ENCODE measurements around the gene HACD2.
"Not testable (repeated sequence)": the region's sequence is repeated elsewhere in the genome, so short reads cannot be mapped to it uniquely, and the experiment has no call there.

HACD2 gene

GRCh38 chr3:123608263-123608937, 23.5 kb upstream of the HACD2 start:
- Histone ChIP-seq H3K36me3 (replicated peaks; ENCODE audit: insufficient read depth, low read length) (no peaks in the 10 kb centered on the region), H3K4me2 (ENCODE audit: low read depth, low read length) (no peak overlapping the region), H3K9me2 (replicated peaks; ENCODE audit: insufficient read depth, low read length) (no peaks in the 10 kb centered on the region), H3K27me3 (replicated peaks; ENCODE audit: insufficient read depth, low read length) (no peaks in the 10 kb centered on the region), H2AFZ (ENCODE audit: low read length) (no peak overlapping the region), H3K27ac (ENCODE audit: low read length) (no peak overlapping the region), H3K79me2 (ENCODE audit: low read length) (no peaks in the 10 kb centered on the region), H3K9ac (ENCODE audit: low read length) (no peak overlapping the region), H3F3A (ENCODE audit: insufficient read depth, low read length) (no peaks in the 10 kb centered on the region), H3K4me3 (ENCODE audit: low read length) (no peak overlapping the region), H4K20me1 (ENCODE audit: insufficient read depth, low read length) (no peaks in the 10 kb centered on the region), H3K9me3 (replicated peaks; ENCODE audit: insufficient read depth, low read length) (no peaks in the 10 kb centered on the region), H3K4me1 (ENCODE audit: low read length) (no peaks in the 10 kb centered on the region; the same call in 1 of the 2 replicates)
- TF ChIP-seq CTCF (IDR thresholded peaks at IDR 0.05; ENCODE audit: low read length): no peak
- no peak for TF ChIP-seq EZH2 (optimal IDR thresholded peaks at IDR 0.05; ENCODE audit: low read depth, low read length)
- TF ChIP-seq EZH2phosphoT487 (IDR thresholded peaks at IDR 0.05; ENCODE audit: low read length): no peak
- no peak for DNase-seq

- H3K36me3 ChIP-seq (replicated peaks; ENCODE audit: insufficient read depth, low read length): no peaks in the 10 kb centered on the region
- H3K4me1 ChIP-seq (ENCODE audit: low read length): no peaks in the 10 kb centered on the region; the same call in 1 of the 2 replicates
- no peak overlapping the region for H2AFZ ChIP-seq (ENCODE audit: low read length)
- H3K9me3 ChIP-seq (replicated peaks; ENCODE audit: insufficient read depth, low read length): no peaks in the 10 kb centered on the region
- no peak for DNase-seq
- no peak overlapping the region for H3K9ac ChIP-seq (ENCODE audit: low read length)
- H3F3A ChIP-seq (ENCODE audit: insufficient read depth, low read length): no peaks in the 10 kb centered on the region
- no peaks in the 10 kb centered on the region for H3K9me2 ChIP-seq (replicated peaks; ENCODE audit: insufficient read depth, low read length)
- no peaks in the 10 kb centered on the region for H3K27me3 ChIP-seq (replicated peaks; ENCODE audit: insufficient read depth, low read length)
- no peaks in the 10 kb centered on the region for H3K79me2 ChIP-seq (ENCODE audit: low read length)
- no peak for TF ChIP-seq EZH2 (optimal IDR thresholded peaks at IDR 0.05; ENCODE audit: low read depth, low read length)
- no peak for TF ChIP-seq EZH2phosphoT487 (IDR thresholded peaks at IDR 0.05; ENCODE audit: low read length)
- TF ChIP-seq CTCF (IDR thresholded peaks at IDR 0.05; ENCODE audit: low read length): no peak
- H3K4me2 ChIP-seq (ENCODE audit: low read depth, low read length): no peak overlapping the region
- no peak overlapping the region for H3K4me3 ChIP-seq (ENCODE audit: low read length)
- H4K20me1 ChIP-seq (ENCODE audit: insufficient read depth, low read length): no peaks in the 10 kb centered on the region
- H3K27ac ChIP-seq (ENCODE audit: low read length): no peak overlapping the region
Observed at GRCh38 chr3:123606527-123606926, 21.7 kb upstream of the HACD2 start.

- Histone ChIP-seq H3K36me3 (replicated peaks; ENCODE audit: insufficient read depth, low read length) (no peaks in the 10 kb centered on the region), H3F3A (ENCODE audit: insufficient read depth, low read length) (no peaks in the 10 kb centered on the region), H3K4me3 (ENCODE audit: low read length) (no peak overlapping the region), H3K9me2 (replicated peaks; ENCODE audit: insufficient read depth, low read length) (no peaks in the 10 kb centered on the region), H3K27me3 (replicated peaks; ENCODE audit: insufficient read depth, low read length) (no peaks in the 10 kb centered on the region), H3K9ac (ENCODE audit: low read length) (no peak overlapping the region), H3K4me2 (ENCODE audit: low read depth, low read length) (no peak overlapping the region), H2AFZ (ENCODE audit: low read length) (no peak overlapping the region), H3K27ac (ENCODE audit: low read length) (no peak overlapping the region), H3K4me1 (ENCODE audit: low read length) (no peaks in the 10 kb centered on the region; the same call in 1 of the 2 replicates), H3K9me3 (replicated peaks; ENCODE audit: insufficient read depth, low read length) (no peaks in the 10 kb centered on the region), H3K79me2 (ENCODE audit: low read length) (no peaks in the 10 kb centered on the region), H4K20me1 (ENCODE audit: insufficient read depth, low read length) (no peaks in the 10 kb centered on the region)
- no peak for TF ChIP-seq EZH2phosphoT487 (IDR thresholded peaks at IDR 0.05; ENCODE audit: low read length)
- no peak for TF ChIP-seq CTCF (IDR thresholded peaks at IDR 0.05; ENCODE audit: low read length)
- TF ChIP-seq EZH2 (optimal IDR thresholded peaks at IDR 0.05; ENCODE audit: low read depth, low read length): no peak
- DNase-seq: no peak
Observed at GRCh38 chr3:123605789-123606234, 21.0 kb upstream of the HACD2 start.

- H3F3A ChIP-seq (ENCODE audit: insufficient read depth, low read length); H3K9ac ChIP-seq (ENCODE audit: low read length); H3K4me2 ChIP-seq (ENCODE audit: low read depth, low read length); H3K27ac ChIP-seq (ENCODE audit: low read length); H3K4me3 ChIP-seq (ENCODE audit: low read length); H3K9me3 ChIP-seq (replicated peaks; ENCODE audit: insufficient read depth, low read length); H3K36me3 ChIP-seq (replicated peaks; ENCODE audit: insufficient read depth, low read length); H4K20me1 ChIP-seq (ENCODE audit: insufficient read depth, low read length); DNase-seq; H3K79me2 ChIP-seq (ENCODE audit: low read length); H2AFZ ChIP-seq (ENCODE audit: low read length); H3K9me2 ChIP-seq (replicated peaks; ENCODE audit: insufficient read depth, low read length); H3K27me3 ChIP-seq (replicated peaks; ENCODE audit: insufficient read depth, low read length); H3K4me1 ChIP-seq (ENCODE audit: low read length): not testable (repeated sequence)
Observed at GRCh38 chr3:123603153-123603552, 18.3 kb upstream of the HACD2 start.
